ENCODE measurements around the gene HKDC1.

DNA sequence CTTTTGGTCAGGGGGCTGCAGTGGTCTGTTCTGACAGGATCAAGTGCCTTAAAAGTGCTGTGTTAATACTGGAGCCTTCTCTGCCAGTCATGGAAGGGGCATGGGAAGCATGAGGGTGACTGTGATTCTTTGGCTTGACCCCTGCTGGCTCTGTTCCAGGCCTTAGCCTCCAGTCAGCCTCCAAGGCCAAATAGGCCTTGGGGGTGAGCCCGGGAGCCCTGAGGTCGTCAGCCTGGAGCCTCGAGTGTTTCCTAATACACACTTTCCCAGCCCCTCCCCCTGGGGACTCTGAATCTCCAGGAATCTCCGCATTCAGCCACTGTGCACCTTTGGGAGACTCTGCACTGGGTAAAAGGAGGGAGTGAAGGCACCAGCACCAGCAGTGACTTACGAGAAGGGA is 10.0 kb downstream of the HKDC1 start:
- TF ChIP-seq CTCF (IDR thresholded peaks at IDR 0.05) (no peak), KDM1A (IDR thresholded peaks at IDR 0.05; ENCODE audit: low read depth) (no peak), SMC3 (IDR thresholded peaks at IDR 0.05) (no peak), PBX3 (IDR thresholded peaks at IDR 0.05) (no peak), ZFP36 (IDR thresholded peaks at IDR 0.05; ENCODE audit: borderline replicate concordance, partially characterized antibody) (no peak), POLR2A (IDR thresholded peaks at IDR 0.05; ENCODE audit: low read length) (no peak), MAZ (IDR thresholded peaks at IDR 0.05; ENCODE audit: borderline replicate concordance, low read depth, low read length) (no peak), EP300 (IDR thresholded peaks at IDR 0.05) (no peak), MAFK (IDR thresholded peaks at IDR 0.05; ENCODE audit: partially characterized antibody) (no peak)
- TF ChIP-seq, protein P1, sequence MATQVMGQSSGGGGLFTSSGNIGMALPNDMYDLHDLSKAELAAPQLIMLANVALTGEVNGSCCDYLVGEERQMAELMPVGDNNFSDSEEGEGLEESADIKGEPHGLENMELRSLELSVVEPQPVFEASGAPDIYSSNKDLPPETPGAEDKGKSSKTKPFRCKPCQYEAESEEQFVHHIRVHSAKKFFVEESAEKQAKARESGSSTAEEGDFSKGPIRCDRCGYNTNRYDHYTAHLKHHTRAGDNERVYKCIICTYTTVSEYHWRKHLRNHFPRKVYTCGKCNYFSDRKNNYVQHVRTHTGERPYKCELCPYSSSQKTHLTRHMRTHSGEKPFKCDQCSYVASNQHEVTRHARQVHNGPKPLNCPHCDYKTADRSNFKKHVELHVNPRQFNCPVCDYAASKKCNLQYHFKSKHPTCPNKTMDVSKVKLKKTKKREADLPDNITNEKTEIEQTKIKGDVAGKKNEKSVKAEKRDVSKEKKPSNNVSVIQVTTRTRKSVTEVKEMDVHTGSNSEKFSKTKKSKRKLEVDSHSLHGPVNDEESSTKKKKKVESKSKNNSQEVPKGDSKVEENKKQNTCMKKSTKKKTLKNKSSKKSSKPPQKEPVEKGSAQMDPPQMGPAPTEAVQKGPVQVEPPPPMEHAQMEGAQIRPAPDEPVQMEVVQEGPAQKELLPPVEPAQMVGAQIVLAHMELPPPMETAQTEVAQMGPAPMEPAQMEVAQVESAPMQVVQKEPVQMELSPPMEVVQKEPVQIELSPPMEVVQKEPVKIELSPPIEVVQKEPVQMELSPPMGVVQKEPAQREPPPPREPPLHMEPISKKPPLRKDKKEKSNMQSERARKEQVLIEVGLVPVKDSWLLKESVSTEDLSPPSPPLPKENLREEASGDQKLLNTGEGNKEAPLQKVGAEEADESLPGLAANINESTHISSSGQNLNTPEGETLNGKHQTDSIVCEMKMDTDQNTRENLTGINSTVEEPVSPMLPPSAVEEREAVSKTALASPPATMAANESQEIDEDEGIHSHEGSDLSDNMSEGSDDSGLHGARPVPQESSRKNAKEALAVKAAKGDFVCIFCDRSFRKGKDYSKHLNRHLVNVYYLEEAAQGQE (IDR thresholded peaks at IDR 0.05) = no peak
- TF ChIP-seq, protein P2, sequence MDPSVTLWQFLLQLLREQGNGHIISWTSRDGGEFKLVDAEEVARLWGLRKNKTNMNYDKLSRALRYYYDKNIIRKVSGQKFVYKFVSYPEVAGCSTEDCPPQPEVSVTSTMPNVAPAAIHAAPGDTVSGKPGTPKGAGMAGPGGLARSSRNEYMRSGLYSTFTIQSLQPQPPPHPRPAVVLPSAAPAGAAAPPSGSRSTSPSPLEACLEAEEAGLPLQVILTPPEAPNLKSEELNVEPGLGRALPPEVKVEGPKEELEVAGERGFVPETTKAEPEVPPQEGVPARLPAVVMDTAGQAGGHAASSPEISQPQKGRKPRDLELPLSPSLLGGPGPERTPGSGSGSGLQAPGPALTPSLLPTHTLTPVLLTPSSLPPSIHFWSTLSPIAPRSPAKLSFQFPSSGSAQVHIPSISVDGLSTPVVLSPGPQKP (IDR thresholded peaks at IDR 0.05; ENCODE audit: low read depth, low read length) = no peak
